GM12873 (cell line): ENCODE measurements around the gene TMC1.

ENCODE experiments used
- TF ChIP-seq, protein P1 (sequence below): IDR thresholded peaks from 2 replicates; pipeline ENCODE4 v1.5.1; 2012; ENCODE audit warnings: low read depth, mild to moderate bottlenecking, moderate library complexity, low read length, control low read depth; ENCODE audit not compliant: insufficient read depth; ENCODE audit errors: missing control alignments

TMC1 gene

GRCh38 chr9:72564479-72565281 is 43.3 kb downstream of the TMC1 start:
- TF ChIP-seq, protein P1, sequence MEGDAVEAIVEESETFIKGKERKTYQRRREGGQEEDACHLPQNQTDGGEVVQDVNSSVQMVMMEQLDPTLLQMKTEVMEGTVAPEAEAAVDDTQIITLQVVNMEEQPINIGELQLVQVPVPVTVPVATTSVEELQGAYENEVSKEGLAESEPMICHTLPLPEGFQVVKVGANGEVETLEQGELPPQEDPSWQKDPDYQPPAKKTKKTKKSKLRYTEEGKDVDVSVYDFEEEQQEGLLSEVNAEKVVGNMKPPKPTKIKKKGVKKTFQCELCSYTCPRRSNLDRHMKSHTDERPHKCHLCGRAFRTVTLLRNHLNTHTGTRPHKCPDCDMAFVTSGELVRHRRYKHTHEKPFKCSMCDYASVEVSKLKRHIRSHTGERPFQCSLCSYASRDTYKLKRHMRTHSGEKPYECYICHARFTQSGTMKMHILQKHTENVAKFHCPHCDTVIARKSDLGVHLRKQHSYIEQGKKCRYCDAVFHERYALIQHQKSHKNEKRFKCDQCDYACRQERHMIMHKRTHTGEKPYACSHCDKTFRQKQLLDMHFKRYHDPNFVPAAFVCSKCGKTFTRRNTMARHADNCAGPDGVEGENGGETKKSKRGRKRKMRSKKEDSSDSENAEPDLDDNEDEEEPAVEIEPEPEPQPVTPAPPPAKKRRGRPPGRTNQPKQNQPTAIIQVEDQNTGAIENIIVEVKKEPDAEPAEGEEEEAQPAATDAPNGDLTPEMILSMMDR: no peak

- TF ChIP-seq, protein P1: no peak
Measured at GRCh38 chr9:72565535-72565934, 44.1 kb downstream of the TMC1 start.

DNA sequence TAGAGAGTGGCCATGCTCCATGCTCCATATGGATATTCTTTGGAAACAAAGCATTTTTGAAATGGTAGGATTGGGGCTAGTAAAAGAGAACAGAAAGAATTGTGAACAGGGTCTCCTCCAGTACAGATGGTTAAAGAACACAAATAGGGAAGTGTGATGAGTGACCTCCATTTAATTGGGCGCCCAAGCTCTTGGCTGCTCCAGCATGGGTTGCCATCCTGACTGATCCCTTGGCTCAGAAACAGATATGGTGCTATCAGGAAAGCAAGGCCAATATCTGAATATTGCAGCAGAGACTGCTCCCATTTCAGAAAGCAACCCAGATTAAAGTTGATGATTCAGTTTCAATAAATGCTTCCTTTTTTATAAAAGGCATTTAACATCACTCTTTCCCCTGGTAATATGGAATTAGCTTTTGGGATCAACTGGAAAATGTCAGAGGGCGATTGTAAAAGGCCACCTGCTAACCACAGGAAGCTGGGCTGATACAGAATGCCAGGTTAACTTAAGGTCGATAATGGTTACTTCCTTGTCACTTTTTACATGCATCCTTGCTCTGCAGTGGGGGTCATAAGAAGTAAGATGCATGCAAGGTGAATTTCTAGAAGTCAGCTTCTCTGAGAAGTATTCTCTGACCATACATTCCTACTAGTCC is 52.9 kb downstream of the TMC1 start:
- TF ChIP-seq, protein P1: no peak

DNA sequence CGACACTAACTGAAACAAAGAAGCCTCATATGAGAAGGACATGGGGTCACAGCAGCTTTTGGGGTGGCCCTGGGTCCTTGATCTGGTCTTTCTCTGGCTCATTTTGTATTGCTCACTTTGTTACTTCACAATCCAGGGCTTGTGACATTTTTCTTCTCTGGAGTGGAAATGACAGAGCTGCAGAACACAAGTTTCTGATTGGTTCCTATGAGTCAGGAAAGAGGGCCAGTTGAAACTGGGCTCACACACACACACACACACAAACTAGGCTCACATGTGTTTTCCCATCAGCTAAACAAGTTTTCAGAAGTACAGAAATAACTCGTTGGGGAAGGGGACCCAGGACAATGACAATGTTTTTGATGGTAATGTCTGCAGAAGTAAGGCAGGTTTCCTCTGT is 54.3 kb downstream of the TMC1 start:
- TF ChIP-seq, protein P1: no peak

DNA sequence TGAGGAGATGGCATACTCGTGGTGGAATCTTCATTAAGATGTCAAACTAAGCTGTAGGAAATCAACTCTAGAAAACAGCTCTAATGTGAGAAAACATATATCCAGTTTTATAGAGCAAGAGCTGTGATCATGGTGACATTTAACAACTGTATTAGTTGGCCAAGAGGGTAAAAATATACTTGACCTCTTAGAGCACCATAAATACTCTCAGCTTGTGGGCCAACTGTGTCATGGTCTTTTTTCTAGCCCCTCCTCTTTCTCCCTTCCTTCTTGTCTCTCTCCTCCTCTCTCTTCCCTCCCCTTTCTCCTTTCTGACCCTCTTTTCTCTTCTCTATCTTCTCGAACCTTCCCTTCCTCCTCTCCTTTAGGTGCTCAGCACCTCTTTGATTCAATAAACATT is 54.7 kb downstream of the TMC1 start:
- TF ChIP-seq, protein P1: no peak

- TF ChIP-seq, protein P1: no peak
Measured at GRCh38 chr9:72577212-72577753, 55.9 kb downstream of the TMC1 start.

GRCh38 chr9:72579190-72579589 is 57.8 kb downstream of the TMC1 start:
- TF ChIP-seq, protein P1: no peak
